Measurements from ENCODE around the gene TEKTIP1.

- TF ChIP-seq CTCF (IDR thresholded peaks at IDR 0.05; ENCODE audit: low read length) (no peak), EZH2 (IDR thresholded peaks at IDR 0.05; ENCODE audit: borderline replicate concordance, low read length) (no peak)
Observed at GRCh38 chr19:3512562-3513228, 26.3 kb upstream of the TEKTIP1 start.
